ENCODE results near the gene SCAI.
"Not testable (repeated sequence)": the region's sequence is repeated elsewhere in the genome, so short reads cannot be mapped to it uniquely, and the experiment has no call there.

The SCAI gene

GRCh38 chr9:125147401-125147951 lies 4.1 kb upstream of the SCAI start:
- DNase-seq, result no peak

- no peak for DNase-seq
These were observed 2.9 kb upstream of the SCAI start for GRCh38 chr9:125146247-125146646.

GRCh38 chr9:125145425-125145824 lies 2.1 kb upstream of the SCAI start:
- no peak for DNase-seq

- no peak for DNase-seq
These were observed 560 bp downstream of the SCAI start for GRCh38 chr9:125142560-125143376.

- no peak for DNase-seq
These were observed 1.6 kb downstream of the SCAI start for GRCh38 chr9:125141751-125142150.

- no peak for DNase-seq
These were observed 2.1 kb downstream of the SCAI start for GRCh38 chr9:125141251-125141650.

GRCh38 chr9:125140576-125140975 lies 2.8 kb downstream of the SCAI start:
- DNase-seq, result no peak

- DNase-seq, result no peak
These were observed 6.1 kb downstream of the SCAI start for GRCh38 chr9:125137200-125137599.

- no peak for DNase-seq
These were observed 8.4 kb downstream of the SCAI start for GRCh38 chr9:125134976-125135375.

- DNase-seq, result no peak
These were observed 9.7 kb downstream of the SCAI start for GRCh38 chr9:125133403-125134329.

GRCh38 chr9:125131778-125132177 lies 11.6 kb downstream of the SCAI start:
- no peak for DNase-seq

GRCh38 chr9:125126019-125126746 lies 17.1 kb downstream of the SCAI start:
- peak; percentile 84 for DNase-seq

GRCh38 chr9:125125523-125125922 lies 17.8 kb downstream of the SCAI start:
- DNase-seq, result no peak

- no peak for DNase-seq
These were observed 22.2 kb downstream of the SCAI start for GRCh38 chr9:125121146-125121545.

GRCh38 chr9:125119643-125120286 lies 23.6 kb downstream of the SCAI start:
- DNase-seq, result peak; percentile 31

GRCh38 chr9:125118696-125119095 lies 24.6 kb downstream of the SCAI start:
- DNase-seq, result not testable (repeated sequence)

GRCh38 chr9:125114503-125114902 lies 28.8 kb downstream of the SCAI start:
- not testable (repeated sequence) for DNase-seq

- DNase-seq, result no peak
These were observed 32.9 kb downstream of the SCAI start for GRCh38 chr9:125110464-125110863.

- not testable (repeated sequence) for DNase-seq
These were observed 34.8 kb downstream of the SCAI start for GRCh38 chr9:125108541-125108940.

GRCh38 chr9:125106285-125106893 lies 36.9 kb downstream of the SCAI start:
- no peak for DNase-seq

GRCh38 chr9:125103770-125104460 lies 39.4 kb downstream of the SCAI start:
- DNase-seq, result no peak
